Cardiac muscle cell (in vitro differentiated cells and primary cell): Measurements from ENCODE around the gene DUS1L. TPM values are rescaled to one million over a fixed set of nuclear protein-coding genes. Genes with fewer than 3 reads are reported as not detected.
"Not testable (repeated sequence)": the region's sequence is repeated elsewhere in the genome, so short reads cannot be mapped to it uniquely, and the experiment has no call there.

Source experiments
- DNase-seq, 2 donors: peaks; one replicate each; pipeline versions ENCODE4 v3.0.0 to v3.0.0-alpha.2; 2010 to 2017; ENCODE audit warnings: low read depth in 1 of 2, low spot score in 1 of 2
- H3K27ac ChIP-seq: fragments of 200-600 bp; sonication (generic); 2 replicates; pipeline ENCODE4 v1.5.1; 2016
- H3K27me3 ChIP-seq: fragments of 200-600 bp; sonication (generic); 2 replicates; pipeline ENCODE4 v1.6.0; 2016; ENCODE audit warnings: control low read depth
- H3K36me3 ChIP-seq: fragments of 200-600 bp; sonication (generic); 2 replicates; pipeline ENCODE4 v1.5.1; 2016; ENCODE audit warnings: control low read depth
- H3K4me1 ChIP-seq: fragments of 200-600 bp; sonication (generic); 2 replicates; pipeline ENCODE4 v1.8.1; 2017; ENCODE audit warnings: low read depth, mild to moderate bottlenecking, mixed run types
- H3K4me3 ChIP-seq: fragments of 200-600 bp; sonication (generic); 2 replicates; pipeline ENCODE4 v1.5.1; 2016; ENCODE audit warnings: mild to moderate bottlenecking
- H3K9me3 ChIP-seq: fragments of 200-600 bp; sonication (generic); 2 replicates; pipeline ENCODE4 v1.5.1; 2017; ENCODE audit warnings: low read depth, mild to moderate bottlenecking, control low read depth
- CTCF ChIP-seq: IDR thresholded peaks from 2 replicates; pipeline ENCODE4 v1.5.1; 2012; ENCODE audit warnings: low read depth, mild to moderate bottlenecking, low read length
- polyA plus RNA-seq: library from polyadenylated mRNA; unstranded; fragments of >200 nt; fragmentation: Nextera tagmentation; extraction: Ambion mirVana; gene quantifications from 2 replicates; pipeline ENCODE4 v1.2.1, GENCODE V29; 2016
- total RNA-seq: library from RNA; depleted of rRNA; stranded (reverse); fragments of >200 nt; gene quantifications from 2 replicates; pipeline ENCODE4 v1.2.3, GENCODE V29; 2016

Gene DUS1L
- total and polyA plus RNA-seq, 2 experiments from 2014 or later, result 183 to 184 TPM

- H3K9me3 ChIP-seq, result no peaks in the 10 kb centered on the region
- no peak for DNase-seq
- no peaks in the 10 kb centered on the region for H3K27me3 ChIP-seq
- H3K4me3 ChIP-seq, result no peak overlapping the region
- TF ChIP-seq CTCF, result no peak
- no peaks in the 10 kb centered on the region for H3K36me3 ChIP-seq
- H3K4me1 ChIP-seq, result no peaks in the 10 kb centered on the region
- H3K27ac ChIP-seq, result no peak overlapping the region
These were observed 23.0 kb downstream of the DUS1L start for GRCh38 chr17:82042649-82043048.

- no peak for DNase-seq
- H3K27me3 ChIP-seq, result no peaks in the 10 kb centered on the region
- H3K4me1 ChIP-seq, result peaks cover 4% of the 10 kb centered on the region
- H3K9me3 ChIP-seq, result no peaks in the 10 kb centered on the region
- no peak overlapping the region for H3K4me3 ChIP-seq
- H3K36me3 ChIP-seq, result no peaks in the 10 kb centered on the region
- no peak overlapping the region for H3K27ac ChIP-seq
- TF ChIP-seq CTCF, result no peak
These were observed 24.3 kb downstream of the DUS1L start for GRCh38 chr17:82041144-82041814.

GRCh38 chr17:82039695-82040299 lies 25.8 kb downstream of the DUS1L start:
- DNase-seq, result no peak
- H3K4me3 ChIP-seq, result no peak overlapping the region
- no peaks in the 10 kb centered on the region for H3K9me3 ChIP-seq
- H3K4me1 ChIP-seq, result peaks cover 8% of the 10 kb centered on the region
- H3K27ac ChIP-seq, result no peak overlapping the region
- no peak for TF ChIP-seq CTCF
- H3K36me3 ChIP-seq, result no peaks in the 10 kb centered on the region
- H3K27me3 ChIP-seq, result no peaks in the 10 kb centered on the region

- H3K4me3 ChIP-seq, H3K4me1 ChIP-seq: not testable (repeated sequence)
These were observed 26.7 kb downstream of the DUS1L start for GRCh38 chr17:82038796-82039409.

GRCh38 chr17:82037889-82038195 lies 27.8 kb downstream of the DUS1L start:
- no peak overlapping the region for H3K4me3 ChIP-seq
- TF ChIP-seq CTCF, result no peak

More at GRCh38 chr17:82038796-82039409, 26.7 kb downstream of the DUS1L start:
- H3K27me3 ChIP-seq, H3K36me3 ChIP-seq, H3K27ac ChIP-seq, H3K9me3 ChIP-seq: not testable (repeated sequence)
- DNase-seq, result peak in 1 of 2 donors; percentile 21

More at GRCh38 chr17:82037889-82038195, 27.8 kb downstream of the DUS1L start:
- no peak for DNase-seq
- Histone ChIP-seq H3K27ac (peak overlapping the region; percentile 82), H3K4me1 (peaks cover 8% of the 10 kb centered on the region), H3K27me3 (no peaks in the 10 kb centered on the region), H3K36me3 (no peaks in the 10 kb centered on the region), H3K9me3 (no peaks in the 10 kb centered on the region)
